HG03469 (cell line): Measurements from ENCODE around the gene KBTBD7.
"Not testable (repeated sequence)": the region's sequence is repeated elsewhere in the genome, so short reads cannot be mapped to it uniquely, and the experiment has no call there.

ENCODE experiments used
- ATAC-seq: cut with Tn5 transposase; IDR thresholded peaks from one replicate; pipeline ENCODE4 v1.9.1; 2021; ENCODE audit warnings: mild to moderate bottlenecking, moderate library complexity, moderate number of reproducible peaks; ENCODE audit not compliant: unreplicated experiment

Gene KBTBD7

DNA sequence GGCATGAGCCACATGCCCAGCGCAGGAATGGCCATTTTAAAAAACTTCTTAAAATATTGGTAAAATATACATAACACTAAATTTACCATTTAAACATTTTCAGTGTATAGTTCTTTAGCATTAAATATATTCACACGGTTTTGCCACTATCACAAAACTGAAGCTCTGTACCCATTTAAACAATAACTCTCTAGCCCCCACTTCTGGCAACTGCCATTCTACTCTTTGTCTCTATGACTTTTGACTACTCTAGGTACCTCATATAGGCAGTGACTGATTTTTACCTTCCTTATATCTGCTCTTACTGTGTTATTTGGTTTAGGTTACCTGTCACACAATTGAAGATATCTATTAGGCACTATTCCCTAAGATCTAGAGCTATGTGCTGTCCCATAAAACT lies 2.3 kb upstream of the KBTBD7 start:
- no peak for ATAC-seq

DNA sequence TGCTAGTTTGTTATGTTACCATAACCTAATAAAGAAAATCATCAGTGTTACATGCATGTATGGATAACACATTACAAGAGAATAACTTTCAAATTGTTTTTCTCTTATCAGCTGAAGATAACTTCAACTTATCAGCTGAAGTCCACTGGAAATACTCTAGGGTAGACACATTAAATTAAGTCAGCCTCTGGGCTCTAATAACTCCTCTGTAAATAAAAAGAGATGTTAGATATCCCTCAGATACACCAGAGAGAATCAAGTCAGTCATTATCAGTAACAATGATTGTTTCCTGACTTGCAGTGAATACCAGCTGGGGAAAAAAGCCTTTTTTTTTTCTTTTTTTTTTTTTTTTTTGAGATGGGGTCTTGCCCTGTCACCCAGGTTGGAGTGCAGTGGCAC lies 1.6 kb upstream of the KBTBD7 start:
- ATAC-seq: no peak

DNA sequence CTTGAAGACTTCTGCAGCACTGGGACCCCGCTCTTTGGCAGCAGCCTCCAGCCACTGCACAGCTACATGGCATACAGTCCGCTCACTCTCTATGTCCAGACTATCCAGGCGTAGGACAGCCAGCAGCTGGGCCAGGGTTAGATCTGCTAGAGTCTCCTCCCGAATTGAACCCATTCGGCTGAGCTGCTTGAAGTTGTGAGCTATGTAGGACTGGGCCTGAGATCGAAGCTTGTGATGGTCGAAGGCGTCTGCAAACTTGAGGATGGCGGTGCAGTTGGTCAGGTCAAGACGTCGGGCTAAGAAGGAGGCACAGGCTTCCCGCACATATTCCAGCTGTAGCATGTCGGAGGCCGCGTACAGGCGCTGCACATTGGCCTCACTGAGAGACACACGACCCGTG lies 900 bp downstream of the KBTBD7 start:
- ATAC-seq: no peak

DNA sequence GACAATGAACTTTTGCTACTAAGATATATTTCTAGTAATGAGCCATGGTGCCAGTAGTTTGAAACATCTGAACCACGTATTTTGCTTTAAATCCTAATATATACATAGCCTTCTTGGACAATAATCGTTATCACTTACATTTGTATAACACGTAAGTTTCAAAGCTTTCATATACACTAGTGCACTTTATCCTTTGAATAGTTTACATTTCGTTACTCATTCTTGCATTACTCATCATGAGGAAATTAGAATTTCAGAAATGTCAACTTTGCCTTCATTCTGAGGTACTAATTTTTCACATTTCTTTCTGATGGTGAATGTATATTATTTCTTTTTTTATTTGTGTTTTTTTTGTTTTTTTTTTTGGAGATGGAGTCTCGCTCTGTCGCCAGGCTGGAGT lies 5.8 kb downstream of the KBTBD7 start:
- ATAC-seq: no peak

DNA sequence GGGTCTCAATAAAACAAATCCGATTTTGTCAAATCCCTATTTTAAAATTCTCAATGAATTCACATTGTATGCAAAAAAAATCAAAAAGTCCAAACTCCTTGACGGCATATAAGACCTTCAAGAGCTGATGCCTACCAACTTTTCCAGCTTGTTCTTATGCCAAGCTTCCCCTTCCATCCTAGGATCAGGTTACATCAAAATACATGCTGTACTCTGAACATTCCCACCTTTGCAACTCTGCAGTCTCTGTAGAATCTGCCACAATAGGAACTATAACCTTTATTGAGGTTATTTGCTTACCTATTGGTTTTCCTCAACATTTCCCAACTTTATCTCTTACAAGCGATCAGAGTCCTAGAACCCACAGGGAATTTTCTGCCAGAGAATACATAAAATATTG lies 7.9 kb downstream of the KBTBD7 start:
- ATAC-seq: no peak

DNA sequence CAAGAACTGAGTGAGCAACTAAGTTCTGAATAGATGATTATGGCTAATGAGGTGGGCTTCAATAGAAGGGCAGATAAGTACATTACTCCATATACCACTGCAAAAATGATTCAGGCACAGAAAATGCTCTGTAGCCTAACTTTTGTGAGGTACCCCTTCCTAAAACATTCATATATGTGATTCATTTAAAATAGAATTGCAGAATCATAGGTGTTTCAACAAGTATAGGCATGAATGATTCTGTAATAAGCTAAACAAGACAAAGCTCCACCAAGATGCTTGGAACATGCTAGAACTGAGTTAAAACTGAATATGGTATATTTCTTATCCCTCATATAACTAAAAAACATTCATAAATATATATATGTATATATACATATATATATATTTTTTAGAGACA lies 12.1 kb downstream of the KBTBD7 start:
- ATAC-seq: no peak

DNA sequence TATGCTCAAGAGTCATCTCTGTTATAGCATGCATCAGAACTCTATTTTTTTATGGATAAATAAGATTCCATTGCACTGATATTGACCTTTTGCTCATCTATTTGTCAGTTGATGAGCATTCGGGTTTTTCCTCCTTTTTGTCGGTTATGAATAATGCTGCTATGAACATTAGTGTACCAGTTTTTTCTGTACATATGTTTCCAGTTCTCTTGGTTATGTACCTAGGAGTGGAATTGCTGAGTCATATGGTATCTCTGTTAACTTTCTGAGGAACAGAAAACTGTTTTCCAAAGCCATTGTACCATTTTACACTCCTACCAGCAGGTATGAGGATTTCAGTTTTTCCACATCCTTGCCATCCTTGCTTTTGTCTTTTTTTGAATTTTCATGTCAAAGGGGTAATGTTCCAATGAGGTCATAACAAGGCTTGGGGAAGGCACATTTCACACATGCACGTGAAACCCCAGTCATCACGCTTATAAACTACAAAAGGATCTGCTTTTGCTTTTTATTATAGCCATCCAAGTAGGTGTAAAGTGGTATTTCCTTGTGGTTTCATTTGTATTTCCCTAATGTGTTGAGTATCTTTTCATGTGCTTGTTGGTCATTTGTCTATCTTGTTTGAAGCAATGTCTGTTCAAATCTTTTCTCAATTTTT lies 14.6 kb downstream of the KBTBD7 start:
- no peak for ATAC-seq

DNA sequence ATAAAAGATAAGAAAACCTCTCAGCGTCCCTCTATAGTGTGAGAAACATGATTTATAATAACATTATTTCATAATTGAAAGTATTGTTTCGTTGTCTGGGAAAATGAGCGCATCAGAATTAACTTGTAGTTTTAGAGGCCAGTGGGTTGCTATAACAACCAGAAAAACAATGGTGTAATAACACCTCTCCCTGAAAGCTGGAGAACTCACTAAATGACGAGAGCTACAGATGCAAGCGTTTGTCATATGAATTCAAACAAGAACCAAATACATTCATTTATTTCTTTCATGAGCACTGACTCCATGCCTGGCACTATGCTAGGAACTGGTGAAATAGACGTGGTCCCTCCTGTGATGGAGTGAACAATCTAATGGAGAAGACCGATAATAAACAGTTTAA lies 16.3 kb downstream of the KBTBD7 start:
- ATAC-seq: no peak

DNA sequence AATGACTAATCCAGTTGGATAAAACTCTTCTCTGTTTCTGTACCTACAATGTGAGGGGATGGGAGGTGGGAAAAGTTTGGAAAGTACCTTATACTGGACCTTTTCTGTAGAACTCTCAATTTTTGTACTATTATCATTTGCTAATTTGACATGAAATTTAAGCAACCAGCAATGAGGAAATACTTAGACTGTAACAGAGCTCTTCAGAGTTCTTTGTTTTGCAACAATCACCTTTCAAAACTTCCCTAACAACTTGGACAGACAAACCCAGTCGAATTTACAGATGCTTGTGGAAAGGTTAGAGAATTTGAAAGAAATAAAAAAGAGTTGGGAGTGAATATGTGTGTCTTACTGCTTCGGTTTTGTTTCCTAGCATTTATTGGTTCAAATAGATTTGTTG lies 16.8 kb downstream of the KBTBD7 start:
- no peak for ATAC-seq

DNA sequence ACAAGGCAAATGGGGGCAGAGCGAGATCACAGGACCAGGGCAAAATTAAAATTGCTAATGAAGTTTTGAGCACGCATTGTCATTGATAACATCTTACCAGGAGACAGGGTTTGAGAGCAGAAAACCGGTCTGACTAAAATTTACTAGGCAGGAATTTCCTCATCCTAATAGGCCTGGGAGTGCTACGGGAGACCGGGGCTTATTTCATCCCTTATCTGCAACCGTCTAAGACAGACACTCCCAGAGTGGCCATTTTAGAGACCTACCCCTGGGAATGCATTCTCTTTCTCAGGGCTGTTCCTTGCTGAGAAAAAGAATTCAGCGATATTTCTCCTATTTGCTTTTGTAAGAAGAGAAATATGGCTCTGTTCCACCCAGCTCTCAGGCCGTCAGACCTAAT lies 18.8 kb downstream of the KBTBD7 start:
- not testable (repeated sequence) for ATAC-seq

DNA sequence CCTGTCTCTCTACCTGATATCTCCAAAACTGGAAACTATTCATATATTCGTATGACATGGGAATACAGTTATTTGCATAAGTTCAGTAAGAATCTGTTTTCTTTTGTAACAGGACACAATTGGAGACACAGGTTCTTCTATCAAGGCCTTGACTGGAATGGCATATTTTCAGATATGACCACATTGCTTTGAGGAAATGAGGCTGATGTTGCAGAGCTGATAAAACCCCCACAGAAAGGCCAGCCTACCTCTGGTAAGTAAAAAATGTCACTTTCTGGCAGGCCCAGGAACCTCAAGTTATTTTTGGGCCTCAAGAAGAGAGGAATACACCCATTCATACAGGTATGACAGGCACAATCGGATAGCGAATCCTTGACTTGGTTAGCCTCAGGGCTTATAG lies 32.2 kb downstream of the KBTBD7 start:
- no peak for ATAC-seq

DNA sequence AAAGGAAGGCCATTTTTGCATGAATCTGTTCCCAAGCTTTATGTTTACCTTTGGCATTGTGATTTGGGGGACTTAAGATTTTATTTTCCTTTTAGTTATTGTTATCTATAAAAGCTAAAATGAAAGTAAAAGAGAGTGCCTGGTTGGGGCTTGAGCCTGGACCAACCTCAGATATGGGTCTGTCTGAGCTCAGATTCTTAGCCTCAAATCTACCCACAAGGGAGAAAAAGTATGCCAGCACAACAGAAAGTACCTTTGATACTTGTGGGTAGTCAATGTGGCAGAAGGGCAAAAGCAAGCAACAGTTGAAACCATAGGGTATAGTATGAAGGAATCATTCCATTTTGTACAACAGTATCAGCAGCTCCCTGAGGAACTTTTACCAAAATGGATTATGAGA lies 35.2 kb downstream of the KBTBD7 start:
- ATAC-seq: no peak

DNA sequence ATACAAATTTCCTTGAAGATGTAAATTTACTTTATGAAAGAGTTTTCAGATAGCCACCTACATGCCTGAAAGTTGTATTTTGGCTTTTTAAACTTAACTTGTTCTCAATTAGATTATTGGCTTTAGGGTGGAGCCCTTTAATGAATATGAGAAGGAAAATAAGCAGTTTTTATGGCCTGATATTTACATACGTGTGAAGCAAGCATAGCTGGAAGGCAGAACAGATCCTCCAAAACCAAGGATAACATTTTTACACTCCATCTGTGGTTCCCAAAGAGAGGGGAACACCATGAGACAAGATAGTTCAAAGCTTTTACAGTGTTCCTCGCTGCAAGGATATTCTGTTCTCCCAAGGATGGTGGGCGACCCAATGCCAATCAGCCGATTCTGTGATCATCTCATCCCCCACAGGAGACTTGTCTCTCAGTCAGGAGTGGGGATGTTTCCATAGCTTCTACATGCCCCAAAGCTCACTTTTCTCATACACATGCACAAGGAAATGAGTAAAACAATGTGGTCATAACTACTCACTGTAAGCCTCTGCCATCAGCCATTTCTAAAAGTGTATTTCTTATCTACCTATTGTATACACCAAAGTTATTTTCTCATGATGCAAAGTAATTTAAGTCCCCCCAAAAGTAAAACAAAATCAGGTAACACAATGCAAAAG lies 37.2 kb downstream of the KBTBD7 start:
- ATAC-seq: no peak

DNA sequence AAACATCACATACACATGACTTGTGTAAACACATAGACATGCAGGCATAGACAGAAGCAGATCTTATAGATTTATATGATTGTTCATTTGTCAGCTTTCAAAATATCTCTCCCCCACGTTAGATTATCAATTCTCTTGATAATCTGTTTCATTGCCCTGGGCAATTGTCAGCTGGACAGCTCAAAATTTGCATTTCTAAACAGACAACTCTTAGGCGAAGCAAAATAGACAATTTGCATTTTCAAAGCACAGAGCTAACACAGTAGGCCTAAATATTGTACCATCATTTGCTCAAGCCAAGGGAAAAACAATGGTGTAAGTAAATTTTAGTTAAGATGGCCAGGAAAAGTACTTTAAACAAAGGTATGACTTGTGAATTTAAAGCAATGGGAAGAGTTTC lies 37.7 kb downstream of the KBTBD7 start:
- no peak for ATAC-seq

DNA sequence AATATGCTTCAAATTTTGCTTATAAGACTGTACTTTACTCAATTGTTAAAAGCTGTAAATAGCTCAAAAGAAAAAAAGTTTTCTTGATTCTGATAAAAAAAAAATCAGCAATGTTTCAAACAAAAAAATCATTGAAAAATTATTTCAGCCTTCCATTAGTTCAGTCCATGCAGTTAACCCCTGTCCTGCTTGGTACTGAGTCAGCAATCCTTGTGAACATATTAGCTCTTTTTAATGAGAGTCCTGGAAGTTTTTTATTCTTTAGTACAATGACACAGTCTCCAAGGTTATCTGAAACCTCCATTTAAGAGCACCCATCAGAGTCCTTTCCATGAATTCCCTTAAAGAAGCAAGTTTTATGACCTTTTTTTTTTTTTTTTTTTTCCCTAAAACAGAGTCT lies 40.3 kb downstream of the KBTBD7 start:
- no peak for ATAC-seq

DNA sequence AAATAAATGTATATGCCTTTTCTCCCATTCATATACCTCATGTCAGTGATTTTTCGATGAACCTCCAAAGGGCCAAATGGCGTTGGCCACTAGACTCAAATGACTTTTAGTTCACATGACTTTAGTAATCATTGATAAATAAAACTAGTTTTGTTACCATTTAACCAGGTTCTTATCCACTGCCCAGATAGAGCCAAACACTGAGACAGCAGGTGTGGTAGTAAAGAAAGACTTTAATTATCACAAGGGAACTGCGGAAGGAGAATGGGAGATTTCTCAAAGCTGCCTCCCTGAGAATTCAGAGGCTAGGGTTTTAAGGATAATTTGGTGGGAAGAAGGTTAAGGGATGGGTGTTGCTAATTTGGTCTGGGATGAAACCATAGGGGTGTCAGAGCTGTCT lies 42.4 kb downstream of the KBTBD7 start:
- no peak for ATAC-seq

DNA sequence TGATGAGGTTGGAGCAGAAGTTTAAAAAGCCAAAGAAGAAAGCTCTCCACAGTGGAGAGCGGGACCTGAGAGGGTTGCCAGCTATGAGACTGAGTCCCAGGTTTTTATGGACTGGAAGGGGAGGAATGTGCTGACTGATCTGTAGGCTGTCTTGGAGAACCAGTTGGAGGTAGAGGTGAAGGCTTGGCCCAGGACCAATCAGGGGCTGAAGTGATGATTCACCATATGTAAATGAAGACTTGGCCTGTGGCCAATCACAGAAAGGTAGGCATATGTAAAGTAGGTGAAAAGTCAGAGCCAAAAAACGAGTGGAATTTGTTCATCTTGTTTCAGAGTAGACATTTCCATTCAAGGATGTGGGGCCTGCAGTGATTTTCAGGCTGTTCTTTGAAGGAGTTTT lies 44.3 kb downstream of the KBTBD7 start:
- ATAC-seq: no peak

DNA sequence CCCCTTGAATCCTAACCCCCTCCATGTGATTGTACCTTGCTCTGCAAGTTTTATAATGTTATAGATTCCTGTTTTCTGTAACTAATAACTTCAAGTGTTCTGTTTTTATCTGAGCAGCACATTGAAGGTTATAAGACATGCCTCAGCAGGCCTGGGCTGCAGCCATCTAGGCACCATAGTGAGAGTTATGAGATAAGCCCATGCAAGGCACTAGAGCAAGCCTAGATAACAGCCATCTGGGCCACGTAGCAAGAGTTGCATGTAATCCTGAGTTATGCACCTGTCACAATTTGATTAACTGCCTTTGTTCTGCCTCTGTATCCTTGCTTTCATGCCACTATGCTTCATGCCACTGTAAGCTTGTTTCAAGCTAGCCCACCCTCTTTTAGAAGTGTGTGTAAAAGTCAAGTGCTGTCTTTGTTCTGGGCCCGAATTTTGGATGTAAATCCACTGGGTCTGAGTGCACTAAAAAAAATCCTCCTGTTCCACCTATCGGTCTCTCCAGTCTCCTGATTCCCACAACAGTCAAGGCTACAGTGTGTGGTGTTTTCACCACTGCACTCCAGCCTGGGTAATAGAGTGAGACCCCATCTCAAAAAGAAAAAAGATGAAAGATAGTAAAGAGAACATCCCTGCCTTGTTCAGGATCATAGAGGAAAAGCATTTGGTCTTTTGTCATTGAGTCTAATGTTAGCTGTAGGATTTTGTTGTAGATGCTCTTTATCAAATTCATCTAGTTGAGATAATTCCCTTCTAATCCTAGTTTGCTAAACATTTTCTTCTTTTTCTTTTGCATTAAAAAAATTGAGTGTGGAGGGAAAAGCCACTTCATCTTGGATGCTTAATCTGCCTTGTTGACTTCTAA lies 45.7 kb downstream of the KBTBD7 start:
- no peak for ATAC-seq

DNA sequence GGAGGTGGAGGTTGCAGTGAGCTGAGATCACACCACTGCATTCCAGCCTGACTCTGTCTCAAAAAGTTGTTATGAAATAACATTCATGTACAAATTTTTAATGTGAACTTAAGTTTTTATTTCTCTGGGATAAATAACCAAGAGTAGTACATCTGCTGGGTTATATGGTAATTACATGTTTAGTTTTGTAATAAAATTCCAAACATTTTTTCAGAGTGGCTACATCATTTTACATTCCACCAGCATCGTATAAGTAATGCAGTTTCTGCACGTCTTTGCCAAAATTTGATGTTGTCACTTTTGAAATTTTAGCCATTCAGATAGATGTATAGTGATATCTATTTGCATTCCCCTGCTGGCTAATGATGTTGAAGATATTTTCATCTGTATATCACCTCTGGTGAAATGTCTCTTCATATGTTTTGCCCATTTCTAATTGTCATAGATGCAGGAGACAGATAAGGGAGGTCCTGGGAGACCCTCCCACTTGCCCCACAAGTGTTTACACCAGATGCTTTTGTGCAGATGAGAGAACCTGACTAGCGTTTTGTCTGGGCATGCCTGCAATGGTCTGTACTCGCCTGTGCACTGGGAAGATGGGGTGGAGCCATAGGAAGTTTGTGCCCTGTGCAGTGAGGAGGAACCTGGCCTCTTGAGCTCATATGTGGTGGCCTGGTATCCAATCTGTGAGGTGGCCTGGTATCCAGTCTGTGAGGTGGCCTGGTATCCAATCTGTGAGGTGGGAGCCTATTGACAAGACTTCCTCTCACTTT lies 49.0 kb downstream of the KBTBD7 start:
- no peak for ATAC-seq

DNA sequence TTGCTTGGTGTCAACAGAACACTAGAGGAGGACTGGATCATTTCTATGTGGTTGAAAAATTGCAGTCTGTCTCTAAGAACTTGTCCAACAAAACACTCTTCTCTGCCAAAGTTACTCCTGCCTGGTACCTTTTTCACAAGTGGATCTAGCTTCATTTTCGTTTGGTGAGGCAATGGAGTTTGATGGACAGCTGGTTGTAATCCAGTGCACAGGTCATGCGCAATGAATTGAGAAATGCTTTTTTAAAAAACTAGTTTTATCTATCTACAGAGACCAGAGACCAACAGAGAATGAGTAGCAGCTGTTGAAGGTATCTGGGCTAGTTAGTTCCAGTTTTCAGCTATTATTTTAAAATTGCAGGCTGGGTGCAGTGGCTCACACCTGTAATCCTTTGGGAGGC lies 49.8 kb downstream of the KBTBD7 start:
- no peak for ATAC-seq
